Stimulated activated naive B cell treated with anti-CD40 and anti-IgM and Interleukin-4, amounts not matched to agents 10 μg/mL and 1 μg/mL and 100 μg/mL, for 72 hours (primary cell): ENCODE data around the gene ZNF180.
"Not testable (repeated sequence)": the region's sequence is repeated elsewhere in the genome, so short reads cannot be mapped to it uniquely, and the experiment has no call there.

Source experiments
- ATAC-seq, 2 donors: fragments of 150-1000 bp; cut with Tn5 transposase; replicated peaks; 2 replicates each; pipeline ENCODE4 v1.10.0; 2021; ENCODE audit warnings: moderate library complexity in 1 of 2
- DNase-seq: peaks from one replicate; pipeline ENCODE4 v3.0.0; 2021
- H3K27ac Mint-ChIP-seq: one replicate; pipeline ENCODE4 v1.8.0; 2022; ENCODE audit warnings: mild to moderate bottlenecking, mixed read lengths
- H3K27me3 Mint-ChIP-seq, 2 donors: one replicate each; pipeline ENCODE4 v1.8.0; 2022; ENCODE audit warnings: mixed read lengths in 2 of 2
- H3K36me3 Mint-ChIP-seq, 2 donors: one replicate each; pipeline ENCODE4 v1.8.0; 2022; ENCODE audit warnings: mixed read lengths in 2 of 2, mild to moderate bottlenecking in 1 of 2
- H3K4me1 Mint-ChIP-seq, 2 donors: one replicate each; pipeline ENCODE4 v1.8.0; 2022; ENCODE audit warnings: mixed read lengths in 2 of 2, mild to moderate bottlenecking in 1 of 2
- H3K4me3 Mint-ChIP-seq, 2 donors: one replicate each; pipeline ENCODE4 v1.8.0; 2022; ENCODE audit warnings: mild to moderate bottlenecking in 2 of 2, mixed read lengths in 2 of 2, moderate library complexity in 1 of 2
- H3K9me3 Mint-ChIP-seq, 2 donors: one replicate each; pipeline ENCODE4 v1.8.0; 2022; ENCODE audit warnings: mixed read lengths in 2 of 2, mild to moderate bottlenecking in 1 of 2

ZNF180 gene

DNA sequence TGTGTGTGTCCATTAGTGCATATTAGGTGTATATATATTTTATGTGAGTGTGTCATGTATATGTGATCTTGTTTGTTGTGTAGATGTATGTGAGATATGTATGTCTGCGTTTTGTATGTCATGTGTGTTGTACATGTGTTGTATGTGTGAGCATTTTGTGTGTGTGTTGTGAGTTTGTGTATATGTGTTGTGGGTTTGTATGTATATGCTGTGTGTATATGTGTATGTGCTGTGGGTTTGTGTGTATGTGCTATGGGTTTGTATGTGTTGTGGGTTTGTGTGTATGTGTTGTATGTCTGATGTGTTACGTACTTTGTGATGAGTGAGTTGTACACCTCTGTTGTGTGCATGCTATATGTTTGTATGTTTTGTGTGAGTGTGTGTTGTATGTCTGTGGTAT is 21.0 kb upstream of the ZNF180 start:
- no peak for ATAC-seq
- Mint-ChIP-seq H3K36me3 (no peaks in the 10 kb centered on the region), H3K27me3 (peaks cover 0 to 3% of the 10 kb centered on the region in 2 donors)

DNA sequence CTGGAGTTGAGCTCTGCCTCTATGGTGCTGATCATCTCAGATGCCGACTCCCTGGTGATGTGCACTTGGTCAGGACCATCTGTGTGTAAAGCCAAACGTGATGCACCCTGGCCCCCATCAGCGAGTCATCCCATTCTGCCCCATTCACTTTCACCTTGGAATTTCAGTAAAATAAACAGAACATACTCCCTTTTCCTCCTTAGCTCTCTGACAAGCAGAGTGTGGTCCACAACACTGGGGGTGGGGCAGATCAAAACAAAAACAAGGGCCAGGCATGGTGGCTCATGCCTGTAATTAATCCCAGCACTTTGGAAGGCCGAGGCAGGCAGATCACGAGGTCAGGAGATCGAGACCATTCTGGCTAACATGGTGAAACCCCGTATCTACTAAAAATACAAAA is 16.8 kb upstream of the ZNF180 start:
- H3K4me3 Mint-ChIP-seq = no peak overlapping the region
- no peaks in the 10 kb centered on the region for H3K4me1 Mint-ChIP-seq
- DNase-seq = no peak
- H3K9me3 Mint-ChIP-seq = peaks cover 4% of the 10 kb centered on the region in 2 donors
- no peak for ATAC-seq
- no peaks in the 10 kb centered on the region for H3K36me3 Mint-ChIP-seq
- H3K27ac Mint-ChIP-seq = no peak overlapping the region
- H3K27me3 Mint-ChIP-seq = peaks cover 6 to 12% of the 10 kb centered on the region in 2 donors

More for the DNA sequence above, 21.0 kb upstream of the ZNF180 start:
- Mint-ChIP-seq H3K9me3 (no peaks in the 10 kb centered on the region), H3K4me1 (no peaks in the 10 kb centered on the region), H3K4me3 (no peak overlapping the region), H3K27ac (no peak overlapping the region)
- no peak for DNase-seq

GRCh38 chr19:44515907-44516306 is 15.6 kb upstream of the ZNF180 start:
- no peaks in the 10 kb centered on the region for H3K4me1 Mint-ChIP-seq
- no peak for ATAC-seq
- H3K36me3 Mint-ChIP-seq = no peaks in the 10 kb centered on the region
- DNase-seq = no peak
- peaks cover 13 to 20% of the 10 kb centered on the region in 2 donors for H3K27me3 Mint-ChIP-seq
- no peak overlapping the region for H3K27ac Mint-ChIP-seq
- peaks cover 4 to 7% of the 10 kb centered on the region in 2 donors for H3K9me3 Mint-ChIP-seq
- no peak overlapping the region for H3K4me3 Mint-ChIP-seq

- Mint-ChIP-seq H3K36me3 (peaks cover 0 to 2% of the 10 kb centered on the region in 2 donors), H3K27me3 (peaks cover 21 to 29% of the 10 kb centered on the region in 2 donors), H3K27ac (no peak overlapping the region), H3K4me1 (no peaks in the 10 kb centered on the region), H3K9me3 (peaks cover 8 to 12% of the 10 kb centered on the region in 2 donors), H3K4me3 (no peak overlapping the region)
- DNase-seq (no peak), ATAC-seq (no peak)
These were observed 14.7 kb upstream of the ZNF180 start for GRCh38 chr19:44515031-44515430.

DNA sequence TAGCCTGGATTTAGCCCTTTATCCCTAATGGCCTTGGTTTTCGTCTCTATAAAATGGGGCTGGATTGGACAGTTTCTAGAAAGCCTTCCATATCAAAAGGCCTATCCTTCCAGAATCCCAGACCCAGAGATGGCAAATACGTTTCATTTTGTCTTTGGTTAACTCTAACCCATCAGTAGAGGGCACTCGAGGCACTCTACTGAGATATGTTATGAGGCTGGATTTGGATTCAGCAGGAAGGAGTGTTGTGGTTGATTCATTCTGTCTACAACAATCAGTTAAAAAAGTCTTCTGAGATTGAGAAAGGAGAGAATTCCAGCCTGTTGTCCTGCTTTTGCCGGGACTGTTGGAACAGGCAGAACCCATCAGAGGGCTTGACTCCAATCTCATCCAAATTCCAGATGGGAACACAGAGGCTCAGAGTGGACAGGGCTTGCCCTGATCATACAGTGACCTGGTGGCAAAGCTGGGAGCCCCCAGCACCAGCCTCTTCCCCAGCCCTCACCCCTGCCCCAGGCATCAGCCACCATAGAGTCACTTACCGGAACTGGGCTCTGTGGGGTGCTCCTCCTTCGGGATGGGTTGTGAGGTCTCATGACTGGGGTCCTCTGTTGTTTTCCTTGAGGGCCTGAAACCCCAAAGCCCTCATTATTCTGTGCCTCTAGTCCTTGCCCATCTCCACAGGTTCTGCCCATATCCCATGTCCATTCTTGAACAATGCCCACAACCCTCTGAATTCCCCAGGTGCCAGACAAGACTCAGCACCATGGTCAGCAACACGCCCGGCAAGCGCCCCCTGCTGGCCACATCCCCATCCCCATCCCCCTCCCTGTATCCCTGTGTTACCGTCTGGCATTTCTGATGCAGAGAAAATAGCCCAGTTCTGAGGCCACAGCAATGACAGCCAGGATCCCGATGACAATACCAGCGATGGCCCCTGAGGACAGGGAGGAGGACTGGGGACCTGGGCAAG is 12.3 kb upstream of the ZNF180 start:
- H3K36me3 Mint-ChIP-seq = peaks cover 2 to 6% of the 10 kb centered on the region in 2 donors
- DNase-seq (no peak), ATAC-seq (peak; percentile 39 to 46)
- H3K27ac Mint-ChIP-seq = no peak overlapping the region
- H3K4me3 Mint-ChIP-seq = no peak overlapping the region
- peaks cover 17 to 25% of the 10 kb centered on the region in 2 donors for H3K9me3 Mint-ChIP-seq
- peaks cover 39 to 44% of the 10 kb centered on the region in 2 donors for H3K27me3 Mint-ChIP-seq
- no peaks in the 10 kb centered on the region for H3K4me1 Mint-ChIP-seq

- ATAC-seq (no peak), DNase-seq (no peak)
- Mint-ChIP-seq H3K4me1 (no peaks in the 10 kb centered on the region), H3K4me3 (no peak overlapping the region), H3K36me3 (peaks cover 2 to 13% of the 10 kb centered on the region in 2 donors), H3K27ac (no peak overlapping the region), H3K9me3 (peaks cover 20 to 28% of the 10 kb centered on the region in 2 donors), H3K27me3 (peaks cover 47 to 53% of the 10 kb centered on the region in 2 donors)
These were observed 9.2 kb upstream of the ZNF180 start for GRCh38 chr19:44509478-44509877.

DNA sequence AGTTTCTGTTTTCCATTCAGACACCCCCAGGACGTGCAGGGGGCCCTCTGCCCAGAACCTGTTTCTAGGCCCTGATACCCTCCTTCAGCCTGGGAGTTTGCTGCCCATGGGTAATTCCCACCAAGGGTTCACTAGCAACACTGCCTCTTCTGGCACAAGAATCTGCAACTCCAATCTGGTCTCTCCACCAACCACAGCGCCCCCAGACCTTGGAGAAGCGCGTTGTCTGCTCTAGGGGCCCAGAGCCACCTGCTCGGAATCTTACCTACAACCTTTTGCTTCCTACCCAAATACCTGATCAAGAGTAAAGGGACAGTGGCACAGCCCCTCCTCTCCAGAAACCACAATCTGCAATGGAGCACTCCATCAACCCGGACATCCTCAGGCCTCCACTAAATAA is 763 bp downstream of the ZNF180 start:
- H3K4me3 Mint-ChIP-seq = peak overlapping the region; percentile 96 to 98
- no peak for ATAC-seq
- no peak for DNase-seq
- peaks cover 39% of the 10 kb centered on the region in 2 donors for H3K9me3 Mint-ChIP-seq
- H3K27me3 Mint-ChIP-seq = peaks cover 0 to 8% of the 10 kb centered on the region in 2 donors
- peaks cover 39 to 40% of the 10 kb centered on the region in 2 donors for H3K4me1 Mint-ChIP-seq
- H3K27ac Mint-ChIP-seq = peak overlapping the region; percentile 98
- peaks cover 52 to 65% of the 10 kb centered on the region in 2 donors for H3K36me3 Mint-ChIP-seq

GRCh38 chr19:44498988-44499387 is 1.3 kb downstream of the ZNF180 start:
- no peak overlapping the region for H3K27ac Mint-ChIP-seq
- H3K4me1 Mint-ChIP-seq = peaks cover 39 to 40% of the 10 kb centered on the region in 2 donors
- peaks cover 38 to 39% of the 10 kb centered on the region in 2 donors for H3K9me3 Mint-ChIP-seq
- peaks cover 57 to 68% of the 10 kb centered on the region in 2 donors for H3K36me3 Mint-ChIP-seq
- peaks cover 0 to 4% of the 10 kb centered on the region in 2 donors for H3K27me3 Mint-ChIP-seq
- ATAC-seq (no peak), DNase-seq (no peak)
- peak overlapping the region; percentile 96 to 98 for H3K4me3 Mint-ChIP-seq

DNA sequence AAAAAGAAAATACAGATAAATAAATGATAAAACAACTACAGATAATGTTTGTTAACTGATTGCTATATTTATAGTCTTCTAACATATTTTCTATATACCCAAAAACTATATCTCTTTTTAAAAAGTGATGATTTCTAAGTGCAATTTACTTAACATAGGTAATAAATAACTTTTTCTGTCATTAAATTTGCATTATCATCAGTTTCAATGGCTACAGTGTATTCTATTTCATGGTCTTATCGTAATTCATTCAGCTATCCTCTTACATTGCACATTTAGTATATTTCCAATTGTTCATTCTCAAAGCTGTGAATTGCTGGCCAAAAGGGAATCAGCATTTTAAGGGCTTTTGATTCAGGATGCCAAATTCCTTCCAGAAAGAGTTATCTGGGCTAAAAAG is 3.6 kb downstream of the ZNF180 start:
- Mint-ChIP-seq H3K4me1 (peaks cover 39 to 40% of the 10 kb centered on the region in 2 donors), H3K4me3 (no peak overlapping the region), H3K36me3 (peaks cover 80 to 91% of the 10 kb centered on the region in 2 donors), H3K27me3 (no peaks in the 10 kb centered on the region), H3K9me3 (peaks cover 47 to 56% of the 10 kb centered on the region in 2 donors), H3K27ac (no peak overlapping the region)
- DNase-seq = no peak
- ATAC-seq = no peak

- Mint-ChIP-seq H3K27me3 (no peaks in the 10 kb centered on the region), H3K9me3 (peaks cover 34 to 36% of the 10 kb centered on the region in 2 donors), H3K27ac (peak overlapping the region; percentile 84), H3K4me3 (peak overlapping the region in 1 of 2 donors; percentile 29), H3K36me3 (peaks cover 80 to 89% of the 10 kb centered on the region in 2 donors), H3K4me1 (no peaks in the 10 kb centered on the region)
- ATAC-seq = no peak
- no peak for DNase-seq
These were observed 23.5 kb downstream of the ZNF180 start for GRCh38 chr19:44476559-44477408.

GRCh38 chr19:44468730-44469129 is 31.6 kb downstream of the ZNF180 start:
- ATAC-seq, H3K27ac Mint-ChIP-seq, H3K4me1 Mint-ChIP-seq, H3K4me3 Mint-ChIP-seq, H3K27me3 Mint-ChIP-seq, DNase-seq: not testable (repeated sequence)
- H3K9me3 Mint-ChIP-seq = peaks cover 56 to 61% of the 10 kb centered on the region in 2 donors
- peaks cover 40 to 47% of the 10 kb centered on the region in 2 donors for H3K36me3 Mint-ChIP-seq

DNA sequence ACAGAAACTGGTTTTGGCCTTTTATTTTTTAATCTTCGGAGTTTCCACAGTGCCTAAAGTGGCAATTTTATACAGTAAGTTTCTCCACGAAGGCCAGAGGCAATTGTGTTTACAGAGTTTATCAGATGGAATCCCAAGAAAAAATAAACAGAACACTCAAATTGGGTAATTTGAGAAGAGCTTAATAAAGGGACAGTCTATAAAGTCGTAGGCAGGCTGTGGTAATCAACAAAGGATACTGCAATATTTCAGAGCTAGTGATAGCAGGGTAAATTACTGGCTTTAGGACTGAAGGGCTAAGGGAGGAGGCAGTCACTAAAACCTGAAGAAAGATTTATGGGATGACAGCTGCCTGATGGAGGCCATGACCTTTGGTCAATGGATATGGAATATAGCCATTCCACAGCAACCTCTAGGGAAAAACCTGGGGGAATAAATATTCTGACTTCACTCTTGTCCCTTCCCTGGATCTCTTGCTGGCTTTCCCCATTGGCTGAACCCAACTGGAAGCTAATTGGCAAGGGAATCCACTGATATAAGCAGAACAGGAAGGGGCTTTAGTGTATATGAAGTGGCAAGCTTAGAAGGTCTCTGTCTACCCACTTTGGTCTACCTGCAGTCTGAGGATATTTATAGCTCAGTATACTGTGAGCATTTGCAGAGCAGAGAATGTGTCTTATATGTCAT is 37.6 kb downstream of the ZNF180 start:
- H3K36me3 Mint-ChIP-seq = peaks cover 12 to 15% of the 10 kb centered on the region in 2 donors
- not testable (repeated sequence) for ATAC-seq, DNase-seq, H3K27me3 Mint-ChIP-seq, H3K4me3 Mint-ChIP-seq, H3K27ac Mint-ChIP-seq, H3K4me1 Mint-ChIP-seq
- H3K9me3 Mint-ChIP-seq = peaks cover 36 to 37% of the 10 kb centered on the region in 2 donors

DNA sequence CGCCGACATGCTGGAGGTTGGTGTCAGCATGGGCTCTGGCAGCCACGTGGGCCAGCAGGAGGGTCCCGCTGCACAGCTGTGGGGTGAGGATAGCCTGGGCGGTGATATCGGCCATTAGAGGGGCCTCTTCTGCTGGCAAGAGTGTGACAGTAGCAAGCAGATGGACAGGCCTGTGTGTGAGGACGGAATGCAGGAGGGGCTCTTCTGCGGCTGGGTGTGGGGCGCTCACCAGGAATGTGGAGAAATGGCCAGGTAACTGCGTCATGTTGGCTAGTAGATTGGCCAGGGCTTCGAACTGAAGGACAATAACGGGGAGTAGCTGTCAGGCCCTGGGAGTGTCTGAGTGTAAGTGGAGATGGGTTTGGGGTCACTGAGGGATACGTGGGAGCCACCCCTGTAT is 44.3 kb downstream of the ZNF180 start:
- not testable (repeated sequence) for DNase-seq

More for the DNA sequence above, 44.3 kb downstream of the ZNF180 start:
- Mint-ChIP-seq H3K9me3 (peaks cover 35% of the 10 kb centered on the region in 2 donors), H3K36me3 (peaks cover 23 to 30% of the 10 kb centered on the region in 2 donors), H3K27me3 (peaks cover 29 to 31% of the 10 kb centered on the region in 2 donors)
- H3K4me1 Mint-ChIP-seq, H3K4me3 Mint-ChIP-seq, H3K27ac Mint-ChIP-seq, ATAC-seq: not testable (repeated sequence)
